Measurements from ENCODE around the gene OLFML3. TPM values are rescaled to one million over a fixed set of nuclear protein-coding genes. Genes with fewer than 3 reads are reported as not detected.

Gene OLFML3
- total RNA-seq, 2 donors from 2014 or later: 15.8 to 25.1 TPM

DNA sequence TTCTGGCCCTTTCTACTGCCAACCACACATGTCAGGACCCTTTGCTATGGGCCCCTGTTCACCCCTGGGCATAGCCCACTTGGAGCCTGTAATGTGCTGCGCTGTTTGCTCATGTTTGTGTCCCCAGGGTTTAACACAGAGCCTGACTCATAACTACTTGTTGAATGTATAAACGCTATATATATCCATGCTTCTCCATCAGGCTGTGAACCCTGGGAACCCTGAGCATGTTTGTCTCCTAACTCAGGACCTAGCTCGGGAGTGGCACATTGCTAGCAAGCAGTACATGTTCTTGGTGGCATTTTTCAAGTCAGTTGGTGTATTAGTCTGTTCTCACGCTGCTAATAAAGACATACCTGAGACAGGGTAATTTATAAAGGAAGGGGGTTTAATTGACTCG, 8.0 kb downstream of the OLFML3 start:
- Histone ChIP-seq H3K4me1 (replicated peaks) (no peaks in the 10 kb centered on the region), H3K36me3 (no peaks in the 10 kb centered on the region), H3K27me3 (replicated peaks; ENCODE audit: insufficient read depth) (no peaks in the 10 kb centered on the region), H3K9me3 (no peaks in the 10 kb centered on the region), H3K4me3 (no peak overlapping the region), H3K27ac (no peak overlapping the region)
- TF ChIP-seq, protein P1, sequence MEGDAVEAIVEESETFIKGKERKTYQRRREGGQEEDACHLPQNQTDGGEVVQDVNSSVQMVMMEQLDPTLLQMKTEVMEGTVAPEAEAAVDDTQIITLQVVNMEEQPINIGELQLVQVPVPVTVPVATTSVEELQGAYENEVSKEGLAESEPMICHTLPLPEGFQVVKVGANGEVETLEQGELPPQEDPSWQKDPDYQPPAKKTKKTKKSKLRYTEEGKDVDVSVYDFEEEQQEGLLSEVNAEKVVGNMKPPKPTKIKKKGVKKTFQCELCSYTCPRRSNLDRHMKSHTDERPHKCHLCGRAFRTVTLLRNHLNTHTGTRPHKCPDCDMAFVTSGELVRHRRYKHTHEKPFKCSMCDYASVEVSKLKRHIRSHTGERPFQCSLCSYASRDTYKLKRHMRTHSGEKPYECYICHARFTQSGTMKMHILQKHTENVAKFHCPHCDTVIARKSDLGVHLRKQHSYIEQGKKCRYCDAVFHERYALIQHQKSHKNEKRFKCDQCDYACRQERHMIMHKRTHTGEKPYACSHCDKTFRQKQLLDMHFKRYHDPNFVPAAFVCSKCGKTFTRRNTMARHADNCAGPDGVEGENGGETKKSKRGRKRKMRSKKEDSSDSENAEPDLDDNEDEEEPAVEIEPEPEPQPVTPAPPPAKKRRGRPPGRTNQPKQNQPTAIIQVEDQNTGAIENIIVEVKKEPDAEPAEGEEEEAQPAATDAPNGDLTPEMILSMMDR (IDR thresholded peaks at IDR 0.05): no peak
- TF ChIP-seq POLR2AphosphoS5 (IDR thresholded peaks at IDR 0.05) (no peak), POLR2A (IDR thresholded peaks at IDR 0.05) (no peak)
- 78% methylated on average over 5 of the region's 5 CpGs for WGBS
- intact Hi-C loops (cut with DNase I): no loop called here
- no peak for DNase-seq (ENCODE audit: low spot score)

DNA sequence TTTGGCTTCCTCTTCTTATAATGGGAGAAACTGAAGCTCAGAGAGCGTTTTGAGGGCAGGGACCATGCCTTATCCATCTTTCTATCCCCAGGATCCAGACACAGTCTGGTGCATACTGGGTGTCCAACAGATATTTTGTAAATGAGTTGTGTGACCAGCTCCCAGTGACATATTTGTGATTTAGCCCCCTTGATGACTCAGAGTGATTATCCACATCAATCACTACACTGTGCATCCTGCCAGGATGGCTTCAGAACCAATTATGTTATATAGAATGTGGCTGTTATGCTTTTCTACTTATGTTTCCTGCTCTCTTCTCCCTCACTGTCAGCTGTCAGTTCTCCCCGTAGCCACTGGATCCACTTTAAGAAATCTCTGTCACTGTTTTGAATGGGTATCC, 11.3 kb downstream of the OLFML3 start:
- Histone ChIP-seq H3K36me3 (no peaks in the 10 kb centered on the region), H3K27me3 (replicated peaks; ENCODE audit: insufficient read depth) (no peaks in the 10 kb centered on the region), H3K4me3 (no peak overlapping the region), H3K27ac (no peak overlapping the region), H3K9me3 (no peaks in the 10 kb centered on the region), H3K4me1 (replicated peaks) (no peaks in the 10 kb centered on the region)
- 62% methylated on average over 2 of the region's 2 CpGs for WGBS
- TF ChIP-seq POLR2A (IDR thresholded peaks at IDR 0.05): no peak
- TF ChIP-seq, protein P1 (IDR thresholded peaks at IDR 0.05): no peak
- no peak for TF ChIP-seq POLR2AphosphoS5 (IDR thresholded peaks at IDR 0.05)
- DNase-seq (ENCODE audit: low spot score): no peak
- intact Hi-C loops (cut with DNase I): no loop called here

DNA sequence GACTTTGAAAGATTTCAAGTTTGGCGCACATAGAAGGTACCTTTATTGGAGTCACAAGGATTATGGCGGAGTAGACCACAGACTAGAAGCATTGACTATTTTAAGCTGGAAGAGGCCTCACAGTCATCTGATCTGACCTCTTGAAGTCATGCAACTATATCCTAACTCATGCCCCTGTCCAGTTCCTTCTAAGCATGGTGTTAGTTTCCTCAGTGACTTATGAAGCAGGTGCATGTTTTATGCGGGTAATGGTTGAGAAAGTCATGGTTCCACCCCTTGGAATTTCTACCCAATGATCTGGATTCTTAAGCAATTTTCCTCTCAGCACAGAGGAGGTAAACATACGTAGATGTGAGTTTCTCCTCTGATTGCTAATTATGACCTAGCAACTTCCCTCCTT, 11.7 kb downstream of the OLFML3 start:
- Histone ChIP-seq H3K36me3 (no peaks in the 10 kb centered on the region), H3K9me3 (no peaks in the 10 kb centered on the region), H3K4me3 (no peak overlapping the region), H3K27me3 (replicated peaks; ENCODE audit: insufficient read depth) (no peaks in the 10 kb centered on the region), H3K27ac (no peak overlapping the region), H3K4me1 (replicated peaks) (no peaks in the 10 kb centered on the region)
- intact Hi-C loops (cut with DNase I): no loop called here
- 64% methylated on average over 4 of the region's 4 CpGs for WGBS
- DNase-seq (ENCODE audit: low spot score): no peak
- TF ChIP-seq POLR2AphosphoS5 (IDR thresholded peaks at IDR 0.05) (no peak), POLR2A (IDR thresholded peaks at IDR 0.05) (no peak)
- TF ChIP-seq, protein P1 (IDR thresholded peaks at IDR 0.05): no peak

DNA sequence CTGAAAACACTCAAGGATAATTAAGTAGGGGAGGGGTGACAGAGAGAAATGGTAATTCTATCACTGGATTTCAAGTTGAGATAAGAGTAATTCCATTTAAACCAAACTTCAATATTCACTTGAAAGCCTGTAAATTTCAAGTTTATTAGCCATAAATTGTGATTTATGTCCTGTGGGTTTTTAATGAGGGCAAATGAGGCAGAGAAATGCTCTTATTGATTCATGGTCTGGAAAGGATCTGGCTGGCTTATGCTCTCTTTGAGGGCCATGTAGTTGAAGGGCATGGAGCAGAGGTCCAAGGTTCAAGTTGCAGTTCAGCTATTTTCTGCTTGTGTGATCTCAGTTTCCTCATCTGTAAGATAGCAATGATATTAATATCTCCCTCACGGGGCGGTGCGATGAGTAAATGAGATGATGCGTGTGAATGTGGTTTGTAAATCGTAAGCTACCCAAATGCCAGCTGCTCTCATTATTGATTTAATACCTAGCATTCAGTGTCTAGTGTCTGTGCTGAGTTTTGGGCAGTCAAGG, 12.3 kb downstream of the OLFML3 start:
- 39% methylated on average over 5 of the region's 5 CpGs for WGBS
- no peak for DNase-seq (ENCODE audit: low spot score)
- H3K27ac ChIP-seq: no peak overlapping the region
- H3K36me3 ChIP-seq: no peaks in the 10 kb centered on the region
- intact Hi-C loops (cut with DNase I): no loop called here
- no peaks in the 10 kb centered on the region for H3K4me1 ChIP-seq (replicated peaks)
- no peaks in the 10 kb centered on the region for H3K9me3 ChIP-seq
- H3K4me3 ChIP-seq: no peak overlapping the region
- TF ChIP-seq POLR2A (IDR thresholded peaks at IDR 0.05): no peak
- TF ChIP-seq, protein P1 (IDR thresholded peaks at IDR 0.05): no peak
- TF ChIP-seq POLR2AphosphoS5 (IDR thresholded peaks at IDR 0.05): no peak
- no peaks in the 10 kb centered on the region for H3K27me3 ChIP-seq (replicated peaks; ENCODE audit: insufficient read depth)

DNA sequence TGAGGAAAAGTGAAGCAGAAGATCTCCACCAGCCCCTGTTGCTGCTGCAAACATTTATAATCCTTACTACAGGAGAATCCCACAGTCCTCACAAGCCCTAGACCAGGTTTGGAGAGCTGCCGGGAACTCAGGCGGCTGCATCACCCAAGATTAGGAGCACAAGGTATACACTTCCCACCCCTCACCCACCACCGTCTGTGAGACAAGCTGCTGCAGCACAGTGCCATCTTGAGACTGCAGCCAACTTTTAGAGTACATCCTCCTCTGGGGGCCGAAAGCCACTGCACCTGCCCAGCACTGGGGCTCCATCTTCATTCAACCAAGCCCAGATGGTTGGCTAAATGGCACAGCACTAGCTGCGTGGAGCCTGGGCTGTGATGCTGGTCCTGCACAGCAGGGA, 13.8 kb downstream of the OLFML3 start:
- DNase-seq (ENCODE audit: low spot score): no peak
- H3K9me3 ChIP-seq: no peaks in the 10 kb centered on the region
- TF ChIP-seq, protein P1 (IDR thresholded peaks at IDR 0.05): no peak
- TF ChIP-seq POLR2A (IDR thresholded peaks at IDR 0.05) (no peak), POLR2AphosphoS5 (IDR thresholded peaks at IDR 0.05) (no peak)
- H3K4me3 ChIP-seq: no peak overlapping the region
- intact Hi-C loops (cut with DNase I): no loop called here
- H3K27ac ChIP-seq: no peak overlapping the region
- no peaks in the 10 kb centered on the region for H3K27me3 ChIP-seq (replicated peaks; ENCODE audit: insufficient read depth)
- H3K36me3 ChIP-seq: no peaks in the 10 kb centered on the region
- 91% methylated on average over 5 of the region's 5 CpGs for WGBS
- no peaks in the 10 kb centered on the region for H3K4me1 ChIP-seq (replicated peaks)
